H1 (cell line): ENCODE measurements around the gene ZNF530. TPM values are rescaled to one million over a fixed set of nuclear protein-coding genes. Genes with fewer than 3 reads are reported as not detected.

ENCODE experiments used
- CTCF ChIA-PET: fragments of 300-600 bp; sonication (Branson Sonifier 250); formaldehyde crosslinking; loops from one replicate; lab custom pipeline; 2021; ENCODE audit not compliant: partially characterized antibody; lab: Charles Lee
- POLR2A ChIA-PET: fragments of 300-600 bp; sonication (Branson Sonifier 250); formaldehyde crosslinking; loops from one replicate; lab custom pipeline; 2021; ENCODE audit warnings: inconsistent platforms; ENCODE audit not compliant: partially characterized antibody; lab: Charles Lee
- DNase-seq, 2 experiments: peaks; one replicate each; pipeline versions ENCODE4 v3.0.0 to v3.0.0-alpha.2; 2010 to 2022; ENCODE audit warnings: low spot score in 2 of 2, low read depth in 1 of 2, mixed read lengths in 1 of 2
- FAIRE-seq: peaks from 2 replicates; lab custom pipeline; 2011; peaks lifted over from hg19 to GRCh38; lab: Jason Lieb, UNC
- H2AFZ ChIP-seq: 2 replicates; pipeline ENCODE4 v1.8.1; 2012; ENCODE audit warnings: low read length, inconsistent platforms
- H2AK5ac ChIP-seq: 2 replicates; pipeline ENCODE4 v1.6.1; 2013; ENCODE audit warnings: low read depth, low read length
- H2BK120ac ChIP-seq: replicated peaks from 2 replicates; pipeline ENCODE3; 2013; ENCODE audit warnings: low read depth, low read length, inconsistent platforms
- H2BK12ac ChIP-seq: 2 replicates; pipeline ENCODE4 v1.6.1; 2013; ENCODE audit warnings: low read depth, low read length
- H2BK15ac ChIP-seq: 2 replicates; pipeline ENCODE4 v1.6.1; 2013; ENCODE audit warnings: low read length
- H2BK20ac ChIP-seq: 2 replicates; pipeline ENCODE4 v1.6.1; 2013; ENCODE audit warnings: low read length
- H2BK5ac ChIP-seq: 2 replicates; pipeline ENCODE4 v1.6.1; 2013; ENCODE audit warnings: low read depth, low read length
- H3K14ac ChIP-seq: 2 replicates; pipeline ENCODE4 v1.6.1; 2013; ENCODE audit warnings: inconsistent platforms; ENCODE audit not compliant: insufficient read length
- H3K18ac ChIP-seq: 2 replicates; pipeline ENCODE4 v1.6.1; 2013; ENCODE audit warnings: low read length; ENCODE audit errors: extremely low read depth
- H3K23ac ChIP-seq: 2 replicates; pipeline ENCODE4 v1.6.1; 2013; ENCODE audit warnings: inconsistent platforms; ENCODE audit not compliant: insufficient read length
- H3K23me2 ChIP-seq: 2 replicates; pipeline ENCODE4 v1.6.1; 2013; ENCODE audit warnings: low read depth, low read length
- H3K27ac ChIP-seq: 2 replicates; pipeline ENCODE4 v1.6.1; 2011; ENCODE audit warnings: low read depth, low read length, inconsistent platforms
- H3K27me3 ChIP-seq, 4 experiments: replicated peaks in 1 of 4; 1 replicate in 1 of 4; 2 replicates in 3 of 4; pipeline versions ENCODE4 v1.6.1 to v1.8.1; 2011 to 2013; ENCODE audit warnings: low read length in 3 of 4, mild to moderate bottlenecking in 3 of 4, inconsistent platforms in 2 of 4, mixed read lengths in 2 of 4, moderate library complexity in 1 of 4; ENCODE audit not compliant: control insufficient read depth in 3 of 4, insufficient read depth in 3 of 4; ENCODE audit errors: extremely low read depth in 1 of 4
- H3K36me3 ChIP-seq, 4 experiments: 2 replicates each; pipeline versions ENCODE4 v1.6.1 to v1.8.1; 2011 to 2013; ENCODE audit warnings: mild to moderate bottlenecking in 4 of 4, low read length in 3 of 4, moderate library complexity in 2 of 4, control low read depth in 1 of 4, inconsistent platforms in 1 of 4; ENCODE audit not compliant: insufficient read depth in 4 of 4, control insufficient read depth in 2 of 4
- H3K4ac ChIP-seq: replicated peaks from 2 replicates; pipeline ENCODE3; 2013; ENCODE audit warnings: low read length, low read depth, mixed read lengths, inconsistent platforms; ENCODE audit not compliant: insufficient read length
- H3K4me1 ChIP-seq, 4 experiments: replicated peaks in 1 of 4; 1 replicate in 1 of 4; 2 replicates in 3 of 4; pipeline versions ENCODE4 v1.6.1 to v1.8.1; 2011 to 2013; ENCODE audit warnings: low read length in 3 of 4, inconsistent platforms in 2 of 4, mixed read lengths in 1 of 4; ENCODE audit not compliant: insufficient read depth in 4 of 4, control insufficient read depth in 3 of 4
- H3K4me2 ChIP-seq, 2 experiments: 2 replicates each; pipeline versions ENCODE4 v1.6.1 to v1.8.1; 2011 to 2013; ENCODE audit warnings: low read depth in 2 of 2, low read length in 2 of 2, control low read depth in 1 of 2, inconsistent platforms in 1 of 2, mild to moderate bottlenecking in 1 of 2; ENCODE audit not compliant: insufficient read depth in 1 of 2
- H3K4me3 ChIP-seq, 4 experiments: fragments of 200-600, 300-600 bp in 1 of 4; sonication (generic), shearing (Covaris generic), sonication (Bioruptor Twin) in 1 of 4; 2 replicates each; pipeline versions ENCODE4 v1.5.1 to v1.8.1; 2011 to 2016; ENCODE audit warnings: low read length in 4 of 4, low read depth in 3 of 4, control low read depth in 2 of 4, inconsistent platforms in 2 of 4, mild to moderate bottlenecking in 2 of 4, mixed read lengths in 1 of 4, moderate library complexity in 1 of 4; ENCODE audit not compliant: insufficient read depth in 2 of 4; ENCODE audit errors: extremely low read depth in 1 of 4
- H3K56ac ChIP-seq: replicated peaks from 2 replicates; pipeline ENCODE3; 2013; ENCODE audit warnings: low read depth, mild to moderate bottlenecking, mixed read lengths, low read length, inconsistent platforms; ENCODE audit not compliant: insufficient read length
- H3K79me1 ChIP-seq: 2 replicates; pipeline ENCODE4 v1.6.1; 2013; ENCODE audit warnings: low read depth, low read length, control low read depth
- H3K79me2 ChIP-seq, 2 experiments: 2 replicates each; pipeline versions ENCODE4 v1.6.1 to v1.8.1; 2012 to 2013; ENCODE audit warnings: low read length in 2 of 2, mild to moderate bottlenecking in 2 of 2, inconsistent platforms in 1 of 2; ENCODE audit not compliant: insufficient read depth in 2 of 2, control insufficient read depth in 1 of 2
- H3K9ac ChIP-seq, 4 experiments: replicated peaks in 1 of 4; 1 replicate in 1 of 4; 2 replicates in 3 of 4; pipeline versions ENCODE4 v1.6.1 to v1.8.1; 2011 to 2013; ENCODE audit warnings: low read depth in 3 of 4, low read length in 3 of 4, control low read depth in 2 of 4, mild to moderate bottlenecking in 2 of 4, moderate library complexity in 2 of 4, inconsistent platforms in 1 of 4; ENCODE audit errors: extremely low read depth in 1 of 4
- H3K9me3 ChIP-seq, 2 experiments: 2 replicates each; pipeline versions ENCODE4 v1.6.1 to v1.8.1; 2012 to 2013; ENCODE audit warnings: mild to moderate bottlenecking in 2 of 2, moderate library complexity in 2 of 2, control low read depth in 1 of 2, inconsistent platforms in 1 of 2, low read depth in 1 of 2, low read length in 1 of 2, mixed read lengths in 1 of 2; ENCODE audit not compliant: insufficient read depth in 2 of 2
- H4K20me1 ChIP-seq, 2 experiments: replicated peaks in 1 of 2; 2 replicates each; pipeline versions ENCODE3 to v1.8.1; 2011 to 2013; ENCODE audit warnings: inconsistent platforms in 2 of 2, low read length in 2 of 2, mild to moderate bottlenecking in 1 of 2; ENCODE audit not compliant: insufficient read depth in 2 of 2, control insufficient read depth in 1 of 2
- H4K5ac ChIP-seq: 2 replicates; pipeline ENCODE4 v1.6.1; 2013; ENCODE audit warnings: low read length, low read depth, mixed read lengths, inconsistent platforms; ENCODE audit not compliant: insufficient read length
- H4K8ac ChIP-seq: 2 replicates; pipeline ENCODE4 v1.8.0; 2013; ENCODE audit warnings: mild to moderate bottlenecking, moderate library complexity, low read length, inconsistent platforms; ENCODE audit not compliant: insufficient read depth; ENCODE audit errors: extremely low read depth
- H4K91ac ChIP-seq: replicated peaks from 2 replicates; pipeline ENCODE3; 2013; ENCODE audit warnings: low read length, mixed read lengths, inconsistent platforms; ENCODE audit not compliant: insufficient read length
- CBX8 ChIP-seq: fragments of 300-800, 300-1000 bp; sonication (generic); IDR thresholded peaks from 2 replicates; pipeline ENCODE4 v1.7.1; 2016; ENCODE audit warnings: low read depth, low read length, borderline replicate concordance
- CEBPB ChIP-seq: IDR thresholded peaks from 2 replicates; pipeline ENCODE4 v1.6.1; 2012; ENCODE audit warnings: low read depth, low read length
- GABPA ChIP-seq: IDR thresholded peaks from 2 replicates; pipeline ENCODE4 v1.6.1; 2011; ENCODE audit warnings: mild to moderate bottlenecking, low read length, moderate library complexity, borderline replicate concordance; ENCODE audit not compliant: insufficient read depth
- NRF1 ChIP-seq: IDR thresholded peaks from 2 replicates; pipeline ENCODE4 v1.6.1; 2011; ENCODE audit warnings: mild to moderate bottlenecking, low read depth, low read length, improper control_type of control experiment
- PHF8 ChIP-seq: fragments of 200-600 bp; sonication (generic); conservative IDR thresholded peaks from 2 replicates; pipeline ENCODE4 v1.7.1; 2012; ENCODE audit warnings: low read depth, mild to moderate bottlenecking, inconsistent platforms, low read length, moderate library complexity
- RBBP5 ChIP-seq: IDR thresholded peaks from 2 replicates; pipeline ENCODE4 v1.7.1; 2012; ENCODE audit warnings: low read depth, mild to moderate bottlenecking, inconsistent platforms, low read length, moderate library complexity, borderline replicate concordance
- SRF ChIP-seq: IDR thresholded peaks from 2 replicates; pipeline ENCODE4 v1.6.1; 2011; ENCODE audit warnings: mild to moderate bottlenecking, low read depth, low read length, moderate library complexity
- TAF7 ChIP-seq: optimal IDR thresholded peaks from 2 replicates; pipeline ENCODE3; 2011; ENCODE audit warnings: low read depth, mild to moderate bottlenecking, inconsistent platforms, low read length, moderate library complexity, borderline replicate concordance
- WGBS, 2 experiments: shearing (Covaris generic) in 1 of 2; methylation state at CpG; one replicate each; pipeline versions ENCODE4 v1.1.6 to v1.1.7; 2013 to 2015; ENCODE audit warnings: low lambda C conversion rate in 2 of 2, mixed read lengths in 2 of 2, inconsistent platforms in 1 of 2, low coverage in 1 of 2, missing lambda C conversion rate in 1 of 2; ENCODE audit not compliant: insufficient replicate concordance in 2 of 2, insufficient coverage in 1 of 2, insufficient read length in 1 of 2; ENCODE audit errors: extremely low coverage in 1 of 2, missing lambda C conversion rate in 1 of 2; 5-methylcytosine and 5-hydroxymethylcytosine counted together
- polyA plus RNA-seq, 7 experiments: library from polyadenylated mRNA; depleted of rRNA in 3 of 7; stranded (reverse) in 5 of 7; unstranded in 2 of 7; fragments of >200 nt in 5 of 7; fragments of 200-250 nt in 2 of 7; gene quantifications; 1 replicate in 5 of 7; 2 replicates in 1 of 7; 4 replicates in 1 of 7; pipeline versions ENCODE4 v1.2.1 to v1.2.3, GENCODE V29; 2011 to 2013; ENCODE audit warnings: missing spikeins in 2 of 7, mixed read lengths in 2 of 7
- total RNA-seq: library from RNA; stranded (reverse); fragmentation: NEBNext Ultra II Directional; extraction: Animal tissue kit (Norgen Biotek cat#: 25700); gene quantifications from 2 replicates; pipeline ENCODE4 v1.2.1, GENCODE V29; 2021
- TF ChIP-seq, protein P1 (sequence below): IDR thresholded peaks from 2 replicates; pipeline ENCODE4 v1.6.1; 2011; ENCODE audit warnings: low read depth, mild to moderate bottlenecking, low read length; ENCODE audit not compliant: insufficient read depth
- TF ChIP-seq, protein P2 (sequence below): IDR thresholded peaks from 2 replicates; pipeline ENCODE4 v1.6.1; 2012; ENCODE audit warnings: inconsistent platforms

Gene ZNF530
- total and polyA plus RNA-seq, 2 of the 8 experiments (the other 6 are each of a cell fraction or from before 2014, with no cell fraction given), result 4.2 to 9.3 TPM

DNA sequence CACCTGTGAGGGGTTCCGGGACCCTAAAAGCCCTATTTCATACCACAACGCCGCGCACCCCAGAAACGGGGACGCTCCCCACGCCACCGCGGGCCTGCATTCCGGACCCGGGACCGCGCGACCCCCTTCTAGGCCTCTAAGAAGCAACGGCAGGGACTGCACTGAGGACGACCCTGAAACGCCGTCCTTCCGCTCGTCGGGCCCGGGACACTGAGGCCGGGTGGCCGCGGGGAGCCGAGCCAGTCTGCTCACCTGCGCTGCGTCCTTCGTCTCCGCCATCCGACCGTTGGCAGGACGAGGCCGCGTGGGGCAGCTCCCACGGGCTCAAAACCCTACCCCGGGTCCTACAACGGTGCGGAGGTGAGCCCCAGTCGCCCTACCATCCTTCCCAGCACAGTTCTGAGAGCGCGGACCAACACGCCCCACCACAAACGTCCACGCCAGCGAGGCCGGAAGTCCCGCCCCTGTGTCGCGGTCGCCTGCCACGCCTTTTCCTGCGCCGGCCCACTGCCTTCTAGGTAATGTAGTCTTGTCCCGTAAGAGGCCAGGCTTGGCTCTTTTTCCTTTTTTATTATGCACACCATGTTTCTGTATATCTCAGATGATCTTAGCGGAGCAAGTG lies 40.2 kb upstream of the ZNF530 start, which contains the start of gene ZNF550:
Gene ZNF550 (minus strand): TSS at position 460 of the 622 bp plus-strand sequence. CDS start 181 bp downstream, at position 279.
- Histone ChIP-seq H3K23ac (no peak within 1 kb of the TSS), H3K4me2 (peak within 1 kb of the TSS; percentile 51 to 86), H4K8ac (peak within 1 kb of the TSS; percentile 95; the same call in 1 of the 2 replicates), H2BK15ac (no peak within 1 kb of the TSS), H2BK5ac (no peak within 1 kb of the TSS; the same call in 1 of the 2 replicates), H3K36me3 (peaks cover 2 to 15% (median 6%) of the 10 kb centered on the region in 4 experiments; a peak in 7 of 8 replicates), H3K79me2 (peaks cover 0 to 20% of the 10 kb centered on the region in 2 experiments; a peak in 3 of 4 replicates), H3K4me3 (peak within 1 kb of the TSS; percentile 80 to 96 (median 94)), H3K27me3 (no peaks in the 10 kb centered on the region), H3K9ac (peak within 1 kb of the TSS; percentile 64 to 81 (median 74); a peak in 6 of 7 replicates), H2AK5ac (no peak within 1 kb of the TSS), H3K23me2 (peaks cover 3% of the 10 kb centered on the region; the same call in 1 of the 2 replicates), H3K79me1 (peaks cover 7% of the 10 kb centered on the region), H3K9me3 (peaks cover 16 to 29% of the 10 kb centered on the region in 2 experiments), H3K56ac (peak within 1 kb of the TSS; percentile 52), H2AFZ (peak within 1 kb of the TSS; percentile 83), H2BK12ac (no peak within 1 kb of the TSS), H3K4me1 (peaks cover 0 to 4% (median under 1%) of the 10 kb centered on the region in 4 experiments; a peak in 3 of 7 replicates), H3K18ac (peak within 1 kb of the TSS; percentile 88), H3K14ac (no peak within 1 kb of the TSS), H3K4ac (peak within 1 kb of the TSS; percentile 46), H2BK20ac (no peak within 1 kb of the TSS), H4K20me1 (peaks cover 4 to 7% of the 10 kb centered on the region in 2 experiments), H2BK120ac (no peak within 1 kb of the TSS), H3K27ac (peak within 1 kb of the TSS; percentile 67; the same call in 1 of the 2 replicates), H4K5ac (no peak within 1 kb of the TSS), H4K91ac (no peak within 1 kb of the TSS)
- POLR2A ChIA-PET, result interaction anchor here (0.7 to 2.2 kb wide), 5 partner anchors 11 to 271 kb away, joined by 3 to 6 read pairs (median 3); partner anchors contain the start of genes ZNF549, ZNF551 and ZNF773
- FAIRE-seq (no peak), DNase-seq (peak in 1 of 2 experiments; percentile 89)
- WGBS, 2 experiments, result 1% methylated on average over 54 of the region's 56 CpGs; no CpG with 5 or more reads in 1 of the 2 experiments
- CTCF ChIA-PET, result interaction anchor here (1.9 kb wide), 1 partner anchor 94 kb away, joined by 6 read pairs; no protein-coding TSS in a partner anchor
- TF ChIP-seq PHF8, result peak; percentile 87
- TF ChIP-seq, protein P1, sequence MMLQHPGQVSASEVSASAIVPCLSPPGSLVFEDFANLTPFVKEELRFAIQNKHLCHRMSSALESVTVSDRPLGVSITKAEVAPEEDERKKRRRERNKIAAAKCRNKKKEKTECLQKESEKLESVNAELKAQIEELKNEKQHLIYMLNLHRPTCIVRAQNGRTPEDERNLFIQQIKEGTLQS, result peak; percentile 76; the same call in 1 of the 2 replicates
- no peak for TF ChIP-seq NRF1
- TF ChIP-seq RBBP5, result no peak
- TF ChIP-seq CEBPB, result no peak
- peak; percentile 66 for TF ChIP-seq TAF7
- peak; percentile 96 for TF ChIP-seq GABPA
- peak; percentile 53; the same call in 1 of the 2 replicates for TF ChIP-seq SRF
- no peak for TF ChIP-seq CBX8
- TF ChIP-seq, protein P2, sequence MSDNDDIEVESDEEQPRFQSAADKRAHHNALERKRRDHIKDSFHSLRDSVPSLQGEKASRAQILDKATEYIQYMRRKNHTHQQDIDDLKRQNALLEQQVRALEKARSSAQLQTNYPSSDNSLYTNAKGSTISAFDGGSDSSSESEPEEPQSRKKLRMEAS, result 0 out of 2 replicates have a peak, but pooled peaks have one; percentile 40
